Measurements from ENCODE around the gene CCL22.
"Not testable (repeated sequence)": the region's sequence is repeated elsewhere in the genome, so short reads cannot be mapped to it uniquely, and the experiment has no call there.

The CCL22 gene

DNA sequence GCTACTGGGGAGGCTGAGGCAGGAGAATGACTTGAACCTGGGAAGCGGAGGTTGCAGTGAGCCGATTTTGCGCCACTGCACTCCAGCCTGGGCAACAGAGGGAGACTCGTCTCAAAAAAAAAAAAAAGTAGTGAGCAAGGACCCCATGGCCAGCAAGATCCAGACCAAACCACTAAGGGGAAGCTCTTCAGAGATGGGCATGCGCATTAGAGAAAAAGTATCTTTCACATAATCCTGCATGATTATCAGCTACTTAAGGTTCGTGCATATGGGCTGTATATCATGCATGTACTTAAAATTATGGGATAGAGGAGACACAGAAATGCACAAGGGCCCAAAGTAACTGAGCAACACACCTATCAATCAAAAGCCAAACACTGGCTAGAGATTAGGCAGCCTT lies 10.7 kb upstream of the CCL22 start:
- DNase-seq (ENCODE audit: low spot score), result no peak

DNA sequence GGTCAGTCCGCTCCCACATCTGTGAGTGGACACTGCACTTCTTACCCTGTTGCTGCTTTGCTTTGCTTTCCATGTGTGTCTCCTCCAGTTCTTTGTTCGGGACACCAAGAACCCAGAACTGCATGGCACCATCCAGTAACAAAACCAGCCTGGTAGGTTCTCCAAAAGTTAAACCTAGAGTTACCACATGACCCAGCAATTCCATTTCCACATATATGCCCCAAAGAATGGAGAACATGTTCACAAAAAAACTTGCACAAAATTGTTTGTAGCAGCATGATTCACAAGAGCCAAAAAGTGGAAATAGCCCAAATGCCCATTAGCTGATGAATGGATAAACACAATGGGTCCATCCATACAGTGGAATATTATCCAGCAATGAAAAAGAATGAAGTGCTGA lies 10.3 kb upstream of the CCL22 start:
- DNase-seq (ENCODE audit: low spot score), result no peak

DNA sequence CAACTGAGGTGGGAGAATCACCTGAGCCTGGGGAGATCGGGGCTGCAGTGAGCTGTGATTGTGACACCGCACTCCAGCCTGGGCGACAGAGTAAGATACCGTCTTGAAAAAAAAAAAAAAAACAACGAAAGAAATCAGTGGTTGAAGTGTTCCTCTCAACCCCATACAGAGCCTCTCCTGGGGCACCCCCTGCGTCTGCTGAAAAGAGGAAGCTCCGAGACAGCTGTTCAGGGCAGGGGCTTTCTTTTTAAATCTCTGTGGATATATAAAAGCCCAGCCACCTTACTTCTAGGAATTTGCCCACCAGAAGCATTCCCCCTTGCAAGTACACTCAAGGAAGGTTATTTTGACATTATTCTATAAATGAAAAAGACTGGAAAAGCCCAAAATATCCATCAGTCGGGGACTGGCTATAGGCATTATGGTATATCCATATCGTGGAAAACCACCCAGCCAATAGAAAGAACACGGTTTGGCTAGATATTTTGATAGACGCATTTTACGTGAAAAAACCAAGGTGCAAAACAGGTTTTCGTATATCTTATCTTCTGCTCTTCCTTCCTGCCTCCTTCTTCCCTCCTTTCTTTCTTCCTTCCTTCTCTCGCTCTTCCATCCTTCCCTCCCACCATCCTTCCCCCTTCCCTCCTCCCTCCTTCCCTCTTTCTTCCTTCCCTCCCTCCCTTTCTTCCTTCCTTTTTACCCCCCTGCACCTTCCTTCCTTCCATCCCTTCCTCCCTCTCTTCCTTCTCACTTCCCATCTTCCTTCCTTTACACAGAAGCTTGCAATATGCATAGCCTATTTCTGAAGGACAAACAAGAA lies 9.2 kb upstream of the CCL22 start:
- DNase-seq (ENCODE audit: low spot score), result no peak

DNA sequence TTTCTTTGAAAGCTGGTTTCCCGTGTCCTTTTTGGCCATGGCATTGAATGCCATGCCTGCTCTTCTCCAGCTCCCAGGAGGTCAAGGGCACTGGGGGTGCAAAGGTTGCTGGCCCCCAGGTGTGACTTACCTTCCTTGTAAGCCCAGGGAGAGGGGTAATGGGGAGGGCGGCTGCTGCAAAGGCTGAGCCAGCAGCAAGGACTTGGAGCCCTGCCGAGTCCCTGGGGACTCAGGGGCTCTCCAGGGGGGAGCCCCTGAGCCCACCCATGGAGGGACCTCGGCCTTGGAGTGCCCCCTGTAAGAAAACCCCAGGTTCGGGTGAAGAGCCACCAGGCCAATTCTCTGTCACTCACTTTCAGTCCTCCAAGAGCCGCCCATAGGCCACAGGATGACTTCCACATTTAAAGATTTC lies 5.9 kb upstream of the CCL22 start:
- DNase-seq (ENCODE audit: low spot score), result no peak

DNA sequence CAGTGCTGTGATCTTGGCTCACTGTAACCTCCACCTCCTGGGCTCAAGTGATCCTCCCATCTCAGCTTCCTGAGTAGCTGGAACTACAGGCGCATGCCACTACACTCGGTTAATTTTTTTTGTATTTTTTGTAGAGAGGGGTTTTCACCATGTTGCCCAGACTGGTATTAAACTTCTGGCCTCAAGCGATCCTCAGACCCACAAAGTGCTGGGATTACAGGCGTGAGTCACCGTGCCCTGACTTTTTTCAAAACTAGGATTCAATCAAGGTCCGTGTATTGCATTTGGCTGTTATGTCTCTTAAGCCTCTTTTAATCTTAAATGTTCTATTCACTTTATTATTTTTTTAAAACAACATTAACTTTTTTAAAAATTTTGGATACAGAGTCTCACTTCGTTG lies 4.3 kb upstream of the CCL22 start:
- DNase-seq (ENCODE audit: low spot score), result no peak

DNA sequence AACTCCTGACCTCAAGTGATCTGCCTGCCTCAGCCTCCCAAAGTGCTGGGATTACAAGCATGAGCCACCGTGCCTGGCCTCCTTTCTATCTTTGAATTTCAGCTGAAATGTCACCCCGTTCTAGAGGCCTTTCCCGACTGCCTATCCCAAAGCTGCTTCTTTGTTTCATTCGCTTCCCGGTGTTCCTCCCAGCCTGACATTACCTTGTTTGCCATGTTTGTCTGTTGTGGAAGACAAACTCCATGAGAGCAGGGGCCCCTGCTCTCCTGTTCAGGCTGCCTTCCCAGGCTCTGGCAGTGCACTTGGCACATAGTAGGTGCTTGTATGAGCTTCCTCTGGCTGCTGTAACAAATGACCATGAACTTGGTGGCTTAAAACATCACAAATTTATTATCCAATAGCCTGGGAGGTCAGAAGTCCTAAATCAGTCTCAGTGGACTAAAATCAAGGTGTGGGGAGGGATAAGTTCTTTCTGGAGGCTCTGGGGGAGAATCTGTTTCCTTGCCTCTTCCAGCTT lies 2.6 kb upstream of the CCL22 start:
- DNase-seq (ENCODE audit: low spot score), result no peak

DNA sequence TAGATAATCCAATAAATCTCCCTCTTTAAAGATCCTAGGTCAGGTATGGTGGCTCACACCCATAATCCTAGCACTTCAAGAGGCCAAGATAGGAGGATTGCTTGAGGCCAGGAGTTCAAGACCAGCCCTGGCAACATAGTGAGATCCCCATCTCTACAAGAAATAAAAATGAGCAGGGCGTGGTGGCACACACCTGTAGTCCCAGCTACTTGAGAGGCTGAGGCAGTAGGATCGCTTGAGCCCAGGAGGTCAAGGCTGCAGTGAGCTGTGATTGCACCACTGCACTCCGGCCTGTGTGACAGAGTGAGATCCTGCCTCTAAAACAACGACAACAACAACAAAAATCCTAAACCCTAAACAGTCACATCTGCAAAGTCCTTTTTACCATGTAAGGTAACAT lies 2.0 kb upstream of the CCL22 start:
- no peak for DNase-seq (ENCODE audit: low spot score)

DNA sequence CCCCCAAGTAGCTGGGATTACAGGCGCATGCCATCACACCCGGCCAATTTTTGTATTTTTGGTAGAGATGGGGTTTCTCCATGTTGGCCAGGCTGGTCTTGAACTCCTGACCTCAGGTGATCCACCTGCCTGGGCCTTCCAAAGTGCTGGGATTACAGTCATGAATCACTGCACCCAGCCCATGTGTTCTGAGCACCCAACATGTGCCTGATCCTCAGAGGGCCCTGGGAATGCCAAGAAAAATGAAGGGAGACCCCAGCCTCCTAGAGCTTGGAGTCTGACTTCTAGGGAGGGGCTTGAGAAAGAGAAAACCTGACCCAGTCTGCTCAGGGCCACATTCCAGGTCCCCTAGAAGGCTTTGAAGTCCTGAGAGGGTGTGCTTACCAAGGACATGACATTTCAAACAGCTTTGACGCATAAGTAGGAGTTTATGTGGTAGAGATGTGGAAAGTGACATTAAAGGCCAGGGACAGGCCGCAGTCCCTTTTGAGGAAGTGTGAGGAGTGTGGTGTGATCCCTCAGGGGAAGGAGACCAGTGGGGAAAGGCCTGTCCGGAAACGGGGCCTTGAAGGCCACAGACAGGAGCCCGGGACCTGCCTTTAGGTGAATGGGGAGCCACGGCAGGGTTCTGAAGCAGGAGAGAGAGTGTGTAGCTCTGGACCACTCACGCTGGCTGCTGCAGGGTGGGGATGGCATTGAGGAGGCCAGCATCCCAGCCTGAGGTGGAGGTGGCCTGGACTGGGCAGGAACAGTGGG lies 1.1 kb upstream of the CCL22 start:
- DNase-seq (ENCODE audit: low spot score), result no peak

DNA sequence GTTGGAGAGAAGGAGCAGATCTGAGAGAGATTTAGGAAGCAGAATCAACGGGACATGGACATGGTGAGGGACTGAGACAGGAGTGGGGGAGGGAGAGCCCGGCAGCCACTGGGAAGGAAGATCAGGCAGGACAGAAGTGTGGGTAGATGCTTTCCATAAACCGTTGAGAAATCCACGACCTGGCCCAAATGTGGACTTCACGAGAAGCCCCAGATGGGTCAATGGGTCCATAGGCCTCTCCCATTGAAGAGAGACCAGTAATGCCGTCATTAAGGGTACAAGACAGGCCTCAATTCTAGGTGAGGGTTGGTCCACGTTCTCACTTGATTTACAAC lies 530 bp upstream of the CCL22 start:
- no peak for DNase-seq (ENCODE audit: low spot score)

DNA sequence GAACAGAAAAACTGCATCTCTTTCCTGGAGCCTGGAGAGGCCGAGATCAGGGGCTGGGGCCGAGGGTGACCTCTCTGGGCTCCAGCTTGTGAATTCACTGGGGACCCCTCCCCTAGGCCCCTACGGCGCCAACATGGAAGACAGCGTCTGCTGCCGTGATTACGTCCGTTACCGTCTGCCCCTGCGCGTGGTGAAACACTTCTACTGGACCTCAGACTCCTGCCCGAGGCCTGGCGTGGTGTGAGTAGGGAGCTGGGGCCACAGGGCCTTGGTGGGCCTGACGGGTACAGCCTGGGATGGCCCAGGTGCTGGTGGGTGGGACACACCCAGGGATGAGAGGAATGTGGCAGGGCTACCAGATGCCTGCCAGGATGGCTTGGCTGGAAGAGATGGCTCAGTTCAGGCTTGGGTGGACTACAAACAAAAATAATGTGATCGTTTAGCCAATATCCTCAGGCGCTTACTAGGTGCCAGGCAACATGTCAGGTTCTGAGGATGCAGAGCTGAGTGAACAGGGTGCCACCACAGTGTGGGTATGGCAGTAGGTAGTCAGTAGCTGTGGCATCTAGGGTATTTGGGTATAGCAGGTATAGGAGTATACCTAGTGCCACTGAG lies 1.8 kb downstream of the CCL22 start:
- no peak for DNase-seq (ENCODE audit: low spot score)

DNA sequence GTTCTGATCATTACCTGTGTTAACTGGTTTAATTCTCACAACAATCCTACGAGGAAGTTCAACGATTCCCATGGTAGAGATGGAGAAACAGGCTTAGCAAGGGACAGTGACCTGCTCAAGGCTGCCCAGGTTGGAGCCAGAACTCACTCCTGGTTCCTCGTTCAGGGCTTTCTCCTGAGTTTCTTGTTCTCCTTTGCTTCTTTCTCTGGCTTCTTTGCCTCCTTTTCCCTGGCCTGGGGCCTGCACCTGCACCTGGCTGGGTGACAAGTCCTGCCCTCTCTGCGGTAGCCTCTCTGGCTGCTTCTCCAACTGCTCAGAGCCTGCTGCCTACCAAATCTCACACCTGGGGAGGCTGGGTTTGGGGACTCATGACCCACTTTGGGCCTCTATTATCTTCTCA lies 2.8 kb downstream of the CCL22 start:
- DNase-seq (ENCODE audit: low spot score), result no peak

DNA sequence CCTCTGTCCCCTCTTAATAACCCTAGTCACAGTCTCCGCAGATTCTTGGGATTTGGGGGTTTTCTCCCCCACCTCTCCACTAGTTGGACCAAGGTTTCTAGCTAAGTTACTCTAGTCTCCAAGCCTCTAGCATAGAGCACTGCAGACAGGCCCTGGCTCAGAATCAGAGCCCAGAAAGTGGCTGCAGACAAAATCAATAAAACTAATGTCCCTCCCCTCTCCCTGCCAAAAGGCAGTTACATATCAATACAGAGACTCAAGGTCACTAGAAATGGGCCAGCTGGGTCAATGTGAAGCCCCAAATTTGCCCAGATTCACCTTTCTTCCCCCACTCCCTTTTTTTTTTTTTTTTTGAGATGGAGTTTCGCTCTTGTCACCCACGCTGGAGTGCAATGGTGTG lies 5.6 kb downstream of the CCL22 start:
- DNase-seq (ENCODE audit: low spot score), result no peak

DNA sequence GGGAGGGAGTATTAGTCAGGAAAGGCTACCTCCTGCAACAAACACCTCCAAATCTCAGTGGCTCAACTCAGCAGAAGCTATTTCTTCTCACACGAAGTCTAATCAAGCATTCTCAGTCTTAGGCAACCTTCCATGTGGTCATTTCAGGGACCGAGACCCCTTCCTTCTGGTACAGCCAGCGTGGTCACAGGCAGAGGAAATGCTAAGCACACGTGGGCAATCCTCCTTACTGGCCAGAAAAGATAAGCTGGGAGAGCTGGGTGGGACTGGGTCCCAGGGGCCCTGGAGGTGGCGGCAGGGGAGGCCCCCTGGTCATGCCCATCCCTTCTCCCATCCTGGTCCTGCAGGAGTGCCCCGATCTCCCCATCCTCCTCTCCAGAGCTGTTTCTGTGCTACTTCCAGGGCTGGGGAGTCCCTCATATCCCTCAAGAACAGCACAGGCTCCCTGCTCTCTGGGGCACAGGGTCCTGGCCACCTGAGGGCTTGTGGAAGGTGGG lies 8.0 kb downstream of the CCL22 start:
- no peak for DNase-seq (ENCODE audit: low spot score)

DNA sequence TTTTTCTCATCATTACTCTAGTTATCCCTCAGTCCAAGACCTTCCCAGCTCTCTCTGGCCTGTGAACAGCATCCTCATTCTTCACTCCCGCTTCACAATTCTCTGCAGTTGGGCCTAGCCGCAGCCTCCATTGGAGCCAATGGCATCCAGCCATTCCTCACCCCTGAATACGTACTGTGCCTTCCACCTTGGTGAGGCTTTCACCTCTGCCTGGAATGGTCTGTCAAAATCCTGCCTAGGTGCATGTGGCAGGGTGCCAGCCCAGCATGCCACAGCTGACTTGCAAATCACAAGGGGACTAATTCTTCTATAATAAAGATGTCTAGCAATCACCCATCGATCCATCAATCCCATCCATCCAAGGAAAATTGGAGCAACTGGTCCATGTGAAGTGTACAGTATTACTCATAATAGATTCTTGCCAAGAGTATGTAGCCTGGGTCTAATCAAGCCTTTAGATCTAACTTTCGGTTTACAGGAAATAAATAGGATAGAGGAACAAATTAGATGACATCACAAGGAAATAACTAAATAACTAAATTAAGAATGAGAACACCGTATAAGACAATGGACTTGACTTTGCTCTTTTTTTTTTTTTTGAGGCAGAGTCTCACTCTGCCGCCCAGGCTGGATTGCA lies 8.7 kb downstream of the CCL22 start:
- DNase-seq (ENCODE audit: low spot score), result no peak

DNA sequence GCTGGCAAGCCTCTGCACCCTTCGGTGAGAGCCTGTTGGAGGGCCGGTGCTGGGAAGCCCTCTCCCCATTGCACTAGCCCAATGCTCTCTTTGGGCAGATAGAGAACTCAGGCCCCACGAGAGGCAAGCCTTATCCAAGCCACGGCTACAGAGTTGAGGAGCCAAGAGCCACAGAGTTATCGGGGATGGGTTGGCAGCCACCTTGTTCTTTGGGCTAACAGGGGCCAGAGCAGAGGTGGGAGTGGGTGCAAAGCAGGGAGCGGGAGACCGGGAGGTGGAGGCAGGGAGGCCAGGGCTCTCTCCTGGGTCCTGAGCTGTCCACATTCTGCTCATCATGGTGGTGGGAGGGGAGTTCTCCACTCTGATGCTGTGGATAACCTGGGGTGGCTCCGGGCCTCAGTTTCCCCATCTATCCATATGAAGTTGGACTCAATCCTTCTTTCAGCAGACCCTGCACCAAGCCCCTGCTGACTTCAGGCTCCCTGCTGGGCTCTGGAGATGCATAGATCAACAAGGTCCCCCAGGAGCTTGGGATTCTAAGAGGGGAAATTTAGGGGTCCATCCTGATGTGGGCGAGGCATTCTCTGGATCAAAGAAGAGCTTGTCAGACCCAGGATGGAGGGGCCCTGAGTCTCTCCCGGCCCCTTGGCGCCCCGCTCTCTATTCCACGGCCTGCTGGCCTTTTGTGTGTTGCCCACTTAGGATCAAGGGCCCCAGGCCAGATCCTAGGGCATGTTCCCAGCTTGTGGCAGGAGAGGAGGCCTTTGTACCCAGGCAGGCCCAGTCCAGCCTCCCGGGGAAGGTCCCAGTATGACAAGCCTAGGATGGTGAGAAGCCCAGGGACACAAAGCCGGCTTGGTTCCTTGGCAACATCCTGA lies 13.2 kb downstream of the CCL22 start:
- no peak for DNase-seq (ENCODE audit: low spot score)

DNA sequence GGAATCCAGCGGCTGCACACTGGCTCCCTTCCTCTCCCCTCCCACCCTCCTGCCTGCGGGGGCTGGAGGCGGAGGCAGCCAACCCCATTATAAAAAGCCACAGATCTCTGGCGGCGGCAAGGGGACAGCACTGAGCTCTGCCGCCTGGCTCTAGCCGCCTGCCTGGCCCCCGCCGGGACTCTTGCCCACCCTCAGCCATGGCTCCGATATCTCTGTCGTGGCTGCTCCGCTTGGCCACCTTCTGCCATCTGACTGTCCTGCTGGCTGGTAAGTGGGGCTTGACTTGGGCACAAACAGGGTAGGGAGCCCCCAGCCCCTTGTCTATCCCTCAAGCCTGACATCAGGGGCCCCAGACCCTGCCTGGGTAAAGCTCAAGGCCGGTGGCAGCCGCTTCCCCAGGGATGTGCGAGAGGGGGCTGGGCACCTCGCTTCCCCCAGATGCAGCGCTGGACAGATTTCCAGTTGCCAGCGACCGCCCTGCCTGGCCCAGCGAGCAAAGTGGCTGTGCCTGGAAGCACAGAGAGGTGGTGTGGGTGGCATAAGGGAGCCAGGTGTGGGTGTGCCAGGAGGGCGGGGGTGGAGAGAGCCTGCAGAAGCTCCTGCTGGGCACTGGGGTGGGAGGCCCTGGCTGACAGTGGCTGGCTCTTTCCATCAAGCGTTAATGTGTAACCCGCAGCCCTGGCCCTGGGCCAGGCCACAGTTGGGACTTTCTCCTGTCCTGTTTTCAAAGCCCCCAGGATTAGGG lies 14.0 kb downstream of the CCL22 start, which contains the start of gene CX3CL1:
CX3CL1 (plus strand) TSS at position 119 of the 745 bp plus-strand sequence; CDS start at position 198, 79 bp downstream.
- peak; percentile 78 for DNase-seq (ENCODE audit: low spot score)

DNA sequence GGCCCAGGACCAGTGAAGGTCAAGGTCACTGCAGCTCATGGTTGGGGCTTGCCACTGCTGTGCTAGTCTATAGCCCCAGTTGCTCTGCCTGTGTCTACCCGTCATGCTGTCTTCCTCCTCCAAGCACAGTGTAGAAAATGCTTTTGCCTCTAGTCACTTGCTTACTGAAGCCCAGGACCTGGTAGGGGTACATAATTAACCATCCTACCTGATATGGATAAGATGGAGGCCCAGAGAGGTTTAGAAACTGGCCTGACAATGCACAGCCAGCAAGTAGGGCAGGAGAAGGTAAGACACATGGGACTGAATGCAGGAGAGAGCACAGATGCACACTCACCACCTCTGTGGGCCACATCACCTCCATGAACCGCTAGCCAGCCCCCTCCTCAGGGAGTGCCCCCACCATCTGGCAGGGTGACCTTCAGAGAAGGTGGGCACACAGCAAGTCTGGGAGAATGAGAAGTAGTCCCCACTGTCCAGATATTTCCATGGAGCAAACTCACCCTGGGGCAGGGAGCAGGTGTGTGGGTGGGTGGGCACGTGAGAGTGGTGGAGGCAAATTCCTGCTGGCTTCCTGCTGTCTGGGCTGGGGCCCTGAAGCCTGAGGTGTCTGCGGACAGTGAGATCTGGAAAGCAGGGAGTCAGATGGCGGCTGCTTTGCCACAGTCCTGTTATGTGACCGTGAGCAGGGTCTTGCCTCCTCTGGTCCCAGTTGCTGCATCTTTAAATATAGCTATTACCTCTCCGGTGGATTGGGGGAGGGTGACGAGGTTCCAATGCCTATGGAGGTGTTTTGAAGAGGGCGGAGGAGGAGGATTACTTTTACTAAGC lies 14.7 kb downstream of the CCL22 start:
- DNase-seq (ENCODE audit: low spot score), result peak; percentile 49

DNA sequence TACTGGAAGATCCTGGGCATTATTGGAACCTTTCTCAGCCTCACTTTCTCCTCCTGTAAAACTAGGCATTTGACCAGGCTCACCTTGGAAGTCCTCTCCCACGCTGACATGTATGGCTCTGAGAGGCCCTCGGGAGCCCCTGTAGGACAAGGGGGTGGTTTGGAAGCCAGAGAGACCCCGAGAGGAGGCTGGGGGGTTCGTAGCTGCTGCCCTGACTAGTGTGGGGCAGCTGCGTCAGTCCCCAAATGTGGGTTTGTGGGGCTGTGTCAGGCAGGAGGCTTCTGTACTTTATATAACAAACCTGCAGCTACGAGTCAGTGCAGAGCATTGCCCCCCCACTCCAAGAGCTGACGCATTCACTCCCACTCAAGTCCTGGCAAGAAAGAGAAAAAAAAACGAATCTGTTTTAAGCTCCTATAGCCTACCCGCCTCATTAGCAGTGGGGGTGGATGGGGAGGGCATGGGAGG lies 15.5 kb downstream of the CCL22 start:
- peak; percentile 83 for DNase-seq (ENCODE audit: low spot score)

DNA sequence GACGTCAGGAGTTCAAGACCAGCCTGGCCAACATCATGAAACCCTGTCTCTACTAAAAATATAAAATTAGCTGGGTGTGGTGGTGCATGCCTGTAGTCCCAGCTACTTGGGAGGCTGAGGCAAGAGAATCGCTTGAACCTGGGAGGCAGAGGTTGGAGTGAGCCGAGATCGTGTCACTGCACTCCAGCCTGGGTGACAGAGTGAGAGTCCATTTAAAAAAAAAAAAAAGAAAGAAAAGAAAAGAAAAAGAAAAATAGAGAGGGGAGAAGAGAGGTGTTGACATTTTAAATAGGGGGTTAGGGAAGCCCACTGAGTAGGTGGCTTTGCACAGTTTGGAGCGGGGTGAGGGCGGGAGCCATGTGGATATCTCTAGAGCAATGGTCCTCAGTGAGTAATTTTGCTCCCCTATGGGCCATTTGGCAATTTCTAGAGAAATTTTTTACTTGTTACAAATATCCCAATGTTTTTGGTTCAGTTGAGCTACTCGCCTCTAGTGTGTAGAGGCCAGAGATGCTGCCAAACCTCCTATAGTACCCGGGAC lies 16.4 kb downstream of the CCL22 start:
- DNase-seq (ENCODE audit: low spot score), result not testable (repeated sequence)
